ENCODE results near the gene STAMBP.

STAMBP gene

DNA sequence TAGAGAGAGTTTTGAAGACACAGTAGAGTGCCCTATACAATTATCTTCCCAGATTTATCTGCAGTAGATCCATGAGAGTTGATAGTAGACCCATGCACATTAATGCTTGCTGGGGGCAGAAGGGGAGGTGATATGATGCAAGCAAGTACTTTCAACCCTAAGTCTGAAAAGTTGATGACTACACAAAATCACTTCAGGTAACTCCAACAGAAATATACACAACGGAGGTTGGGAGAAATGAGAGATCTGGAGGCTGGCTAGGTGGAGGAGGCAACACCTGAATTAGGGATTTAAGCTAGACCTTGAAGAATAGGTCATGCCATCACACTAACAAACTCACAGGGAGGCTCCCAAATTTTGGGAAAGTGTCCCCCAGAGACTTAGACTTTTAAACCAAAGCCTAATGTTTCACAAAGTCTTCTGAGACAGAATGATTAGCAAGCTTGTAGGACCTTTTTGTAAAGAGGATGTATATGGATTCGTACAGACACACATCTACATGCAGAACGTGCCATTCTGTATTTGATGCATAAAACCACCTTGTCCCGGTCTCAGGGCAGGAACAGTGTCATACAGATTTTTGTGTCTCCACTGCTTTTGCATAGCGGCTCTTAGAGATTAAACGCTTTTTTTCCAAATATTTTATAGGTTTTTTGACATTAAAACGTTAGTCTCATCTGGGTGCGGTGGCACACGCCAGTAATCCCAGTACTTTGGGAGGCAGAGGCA lies 937 bp upstream of the STAMBP start:
- Histone ChIP-seq H3K9ac (ENCODE audit: insufficient read length) (no peak overlapping the region), H3K9me3 (ENCODE audit: low read depth, low read length) (no peaks in the 10 kb centered on the region), H3K4me3 (peak overlapping the region; percentile 87), H3K27ac (no peak overlapping the region), H3K36me3 (ENCODE audit: insufficient read depth, low read length) (peaks cover 21% of the 10 kb centered on the region)
- DNase-seq (ENCODE audit: low read depth, low spot score): no peak
- TF ChIP-seq POLR2AphosphoS5 (IDR thresholded peaks at IDR 0.05; ENCODE audit: borderline replicate concordance, low read depth, low read length): no peak
- no peak for TF ChIP-seq EZH2 (IDR thresholded peaks at IDR 0.05)
- no peak for TF ChIP-seq FOXP2 (optimal IDR thresholded peaks at IDR 0.05; ENCODE audit: control extremely low read depth, extremely low read length, insufficient read depth)

DNA sequence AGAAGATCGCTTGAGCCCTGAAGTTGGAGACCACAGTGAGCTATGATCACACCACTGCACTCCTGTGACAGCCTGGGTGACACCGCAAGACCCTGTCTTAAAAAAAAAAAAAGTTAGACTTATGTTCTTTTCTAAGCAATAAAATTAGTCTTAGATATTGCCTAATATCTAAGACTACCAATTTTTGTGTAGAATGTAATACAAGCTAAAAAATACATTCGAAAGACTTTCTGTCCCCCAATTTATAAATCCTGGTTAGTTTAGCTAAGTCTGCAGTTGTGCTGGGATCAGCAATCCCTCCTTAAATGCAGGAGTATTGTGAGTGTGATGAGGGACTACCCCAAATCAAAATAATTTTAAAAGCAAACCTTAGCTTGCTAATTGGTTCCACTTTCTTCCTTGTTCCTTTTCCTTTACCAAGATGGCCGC lies 358 bp upstream of the STAMBP start:
- TF ChIP-seq POLR2AphosphoS5 (IDR thresholded peaks at IDR 0.05; ENCODE audit: borderline replicate concordance, low read depth, low read length) (no peak), EZH2 (IDR thresholded peaks at IDR 0.05) (no peak), FOXP2 (optimal IDR thresholded peaks at IDR 0.05; ENCODE audit: control extremely low read depth, extremely low read length, insufficient read depth) (no peak)
- H3K4me3 ChIP-seq: peak overlapping the region; percentile 87
- H3K9me3 ChIP-seq (ENCODE audit: low read depth, low read length): no peaks in the 10 kb centered on the region
- H3K36me3 ChIP-seq (ENCODE audit: insufficient read depth, low read length): peaks cover 27% of the 10 kb centered on the region
- H3K27ac ChIP-seq: peak overlapping the region; percentile 68; the same call in 1 of the 2 replicates
- no peak for DNase-seq (ENCODE audit: low read depth, low spot score)
- H3K9ac ChIP-seq (ENCODE audit: insufficient read length): peak overlapping the region; percentile 46

DNA sequence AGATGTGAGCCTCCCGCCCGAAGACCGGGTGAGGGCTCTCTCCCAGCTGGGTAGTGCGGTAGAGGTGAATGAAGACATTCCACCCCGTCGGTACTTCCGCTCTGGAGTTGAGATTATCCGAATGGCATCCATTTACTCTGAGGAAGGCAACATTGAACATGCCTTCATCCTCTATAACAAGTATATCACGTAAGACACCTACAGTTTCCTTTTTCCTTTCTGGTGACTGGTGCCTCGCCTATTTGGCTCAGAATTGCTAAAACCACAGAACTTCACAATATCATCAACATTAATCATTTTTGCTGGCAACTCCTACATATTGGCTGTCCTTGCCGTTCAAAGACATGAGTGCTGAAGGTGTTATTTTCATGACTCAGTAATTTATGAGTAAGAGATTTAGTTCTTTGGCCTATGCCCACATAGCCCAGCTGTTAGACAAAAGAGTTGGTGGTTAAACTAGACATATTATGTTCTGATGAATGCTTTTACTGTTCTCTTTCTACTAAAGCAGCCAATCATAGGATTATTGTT lies 2.2 kb downstream of the STAMBP start:
- no peak overlapping the region for H3K27ac ChIP-seq
- DNase-seq (ENCODE audit: low read depth, low spot score): no peak

DNA sequence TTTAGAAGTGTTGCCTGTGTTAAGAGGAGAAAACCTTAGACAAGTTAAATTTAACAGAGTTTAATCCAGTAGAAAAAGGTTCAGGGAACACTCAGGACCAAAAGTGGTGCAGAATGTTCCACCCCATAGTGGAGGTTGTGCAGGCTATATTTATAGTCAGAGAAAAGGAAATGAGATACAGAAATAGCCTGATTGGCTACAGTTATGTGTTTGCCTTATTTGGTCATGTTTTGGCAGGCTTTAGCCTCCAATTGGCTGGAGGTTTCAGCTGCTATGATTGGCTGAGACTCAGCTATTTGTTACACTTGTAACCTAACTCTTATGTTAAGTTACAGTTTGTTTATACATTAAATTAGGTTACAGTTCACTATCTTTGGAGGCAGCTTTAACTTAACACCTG lies 4.2 kb downstream of the STAMBP start:
- DNase-seq (ENCODE audit: low read depth, low spot score): no peak
- Histone ChIP-seq H3K9me3 (ENCODE audit: low read depth, low read length) (no peaks in the 10 kb centered on the region), H3K9ac (ENCODE audit: insufficient read length) (no peak overlapping the region), H3K27ac (peak overlapping the region; percentile 82), H3K36me3 (ENCODE audit: insufficient read depth, low read length) (peaks cover 40% of the 10 kb centered on the region), H3K4me3 (no peak overlapping the region)
- TF ChIP-seq FOXP2 (optimal IDR thresholded peaks at IDR 0.05; ENCODE audit: control extremely low read depth, extremely low read length, insufficient read depth) (no peak), EZH2 (IDR thresholded peaks at IDR 0.05) (no peak)

More for the DNA sequence above, 2.2 kb downstream of the STAMBP start:
- H3K9ac ChIP-seq (ENCODE audit: insufficient read length): no peak overlapping the region
- no peaks in the 10 kb centered on the region for H3K9me3 ChIP-seq (ENCODE audit: low read depth, low read length)
- H3K36me3 ChIP-seq (ENCODE audit: insufficient read depth, low read length): peaks cover 40% of the 10 kb centered on the region
- TF ChIP-seq POLR2AphosphoS5 (IDR thresholded peaks at IDR 0.05; ENCODE audit: borderline replicate concordance, low read depth, low read length): no peak
- TF ChIP-seq FOXP2 (optimal IDR thresholded peaks at IDR 0.05; ENCODE audit: control extremely low read depth, extremely low read length, insufficient read depth): no peak
- no peak overlapping the region for H3K4me3 ChIP-seq

DNA sequence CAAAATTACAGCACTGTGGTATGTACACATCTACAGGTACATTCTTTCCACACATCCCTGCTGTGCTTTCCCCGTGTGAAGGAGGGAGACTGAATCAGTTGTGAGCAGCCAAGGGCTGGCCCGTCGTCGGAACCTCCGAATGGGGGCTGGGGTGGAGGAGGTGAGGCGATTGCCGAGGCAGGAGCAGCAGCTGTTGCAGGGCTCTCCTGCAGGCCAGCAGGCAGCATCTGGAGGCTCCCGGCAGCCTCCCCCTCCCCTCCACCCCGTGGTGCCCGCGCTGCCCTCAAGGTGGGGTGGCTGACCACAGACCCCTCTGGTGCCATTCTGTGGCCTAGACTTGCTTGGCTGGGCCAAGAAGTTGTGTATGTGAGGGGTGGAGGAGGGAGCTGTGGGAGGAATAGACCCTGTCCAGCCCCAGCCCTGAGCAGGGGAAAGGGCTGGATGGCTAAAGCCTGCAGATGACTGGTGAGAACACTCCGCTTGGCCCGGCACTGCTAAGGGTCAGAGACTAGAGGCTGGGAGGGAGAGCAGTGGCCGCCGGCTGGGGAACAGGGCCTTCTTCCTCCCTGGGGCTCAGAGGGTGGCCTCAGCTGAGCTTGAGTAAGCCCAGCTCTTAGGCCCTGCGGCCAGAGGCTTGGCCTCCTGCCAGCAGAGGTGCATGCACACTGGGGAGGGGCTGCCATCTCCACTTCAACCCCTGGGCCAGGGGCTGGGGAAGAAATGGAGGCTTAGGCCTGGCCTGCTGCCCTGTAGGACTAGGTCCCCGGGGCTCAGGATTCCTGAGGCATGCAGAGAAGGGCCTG lies 7.6 kb downstream of the STAMBP start:
- Histone ChIP-seq H3K4me3 (no peak overlapping the region), H3K36me3 (ENCODE audit: insufficient read depth, low read length) (peaks cover 51% of the 10 kb centered on the region), H3K9me3 (ENCODE audit: low read depth, low read length) (no peaks in the 10 kb centered on the region), H3K9ac (ENCODE audit: insufficient read length) (no peak overlapping the region), H3K27ac (no peak overlapping the region)
- TF ChIP-seq POLR2AphosphoS5 (IDR thresholded peaks at IDR 0.05; ENCODE audit: borderline replicate concordance, low read depth, low read length): no peak
- TF ChIP-seq EZH2 (IDR thresholded peaks at IDR 0.05): no peak
- TF ChIP-seq FOXP2 (optimal IDR thresholded peaks at IDR 0.05; ENCODE audit: control extremely low read depth, extremely low read length, insufficient read depth): no peak
- no peak for DNase-seq (ENCODE audit: low read depth, low spot score)

DNA sequence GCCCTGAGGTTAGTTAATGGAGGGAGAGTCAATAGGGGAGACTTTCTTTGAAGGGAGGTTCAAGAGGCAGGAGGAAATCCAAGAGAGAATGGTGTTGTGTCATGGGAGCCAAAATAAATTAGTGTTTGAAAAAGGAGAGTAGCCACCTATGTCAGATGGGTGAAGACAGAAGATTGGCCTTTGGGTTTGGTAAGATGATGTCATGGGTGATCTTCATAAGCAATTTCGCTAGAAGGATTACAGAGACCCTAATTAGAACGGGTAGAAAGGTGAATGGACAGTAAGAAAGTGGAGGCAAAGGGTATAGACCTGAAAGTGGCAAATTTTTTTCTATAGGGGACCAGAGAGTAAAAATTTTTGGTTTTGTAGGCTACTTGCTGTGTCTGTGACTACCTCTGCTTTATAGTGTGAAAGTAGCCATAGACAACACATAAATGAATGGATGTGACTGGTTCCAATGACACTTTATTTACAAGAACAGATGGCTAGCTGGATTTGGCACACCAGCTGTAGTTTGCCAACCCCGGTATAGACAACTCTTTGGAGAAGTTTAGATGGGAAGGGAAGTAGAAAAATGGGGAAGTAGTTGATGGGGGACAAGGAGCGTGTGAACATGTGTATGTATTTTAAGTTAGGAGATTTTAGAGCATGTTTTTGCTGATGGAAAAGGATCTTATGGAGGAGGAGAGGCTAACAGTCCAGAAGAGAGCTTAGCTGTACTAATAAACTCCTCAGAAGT lies 9.3 kb downstream of the STAMBP start:
- H3K4me3 ChIP-seq: no peak overlapping the region
- H3K36me3 ChIP-seq (ENCODE audit: insufficient read depth, low read length): peaks cover 40% of the 10 kb centered on the region
- no peaks in the 10 kb centered on the region for H3K9me3 ChIP-seq (ENCODE audit: low read depth, low read length)
- TF ChIP-seq POLR2AphosphoS5 (IDR thresholded peaks at IDR 0.05; ENCODE audit: borderline replicate concordance, low read depth, low read length) (no peak), EZH2 (IDR thresholded peaks at IDR 0.05) (no peak), FOXP2 (optimal IDR thresholded peaks at IDR 0.05; ENCODE audit: control extremely low read depth, extremely low read length, insufficient read depth) (no peak)
- H3K27ac ChIP-seq: no peak overlapping the region
- DNase-seq (ENCODE audit: low read depth, low spot score): no peak
- H3K9ac ChIP-seq (ENCODE audit: insufficient read length): no peak overlapping the region

DNA sequence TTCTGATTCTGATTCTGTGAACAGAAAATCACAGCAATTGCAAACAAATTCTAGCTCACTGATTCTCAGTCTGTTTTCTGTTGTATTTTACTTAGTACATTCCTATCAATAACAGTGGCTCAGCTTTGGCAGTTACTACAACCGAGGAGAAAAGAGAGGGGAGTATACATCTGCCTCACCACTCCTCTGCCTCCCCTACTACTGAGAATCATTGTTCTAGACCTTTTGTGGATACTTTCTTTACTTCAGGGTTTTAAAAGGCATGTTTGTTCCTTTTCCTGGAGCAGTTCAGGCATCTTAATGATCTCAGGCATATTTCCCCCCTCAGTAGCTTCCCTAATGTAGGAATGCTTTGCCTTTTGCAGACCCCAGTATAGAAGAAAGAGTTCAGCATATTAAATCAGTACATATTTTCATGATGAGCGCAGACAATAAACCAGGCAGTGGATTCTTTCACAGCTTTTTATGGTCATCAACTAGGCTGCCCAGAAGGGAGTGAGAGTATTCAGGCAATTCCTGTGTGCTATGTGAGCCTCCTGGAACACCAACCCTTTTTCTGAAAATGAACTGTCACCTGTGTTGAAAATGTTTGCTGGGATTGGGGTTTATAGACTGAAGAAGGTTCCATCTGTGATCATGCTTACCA lies 10.3 kb downstream of the STAMBP start:
- Histone ChIP-seq H3K27ac (no peak overlapping the region), H3K4me3 (no peak overlapping the region), H3K36me3 (ENCODE audit: insufficient read depth, low read length) (peaks cover 37% of the 10 kb centered on the region), H3K9ac (ENCODE audit: insufficient read length) (peak overlapping the region; percentile 3), H3K9me3 (ENCODE audit: low read depth, low read length) (no peaks in the 10 kb centered on the region)
- no peak for TF ChIP-seq POLR2AphosphoS5 (IDR thresholded peaks at IDR 0.05; ENCODE audit: borderline replicate concordance, low read depth, low read length)
- TF ChIP-seq EZH2 (IDR thresholded peaks at IDR 0.05): no peak
- TF ChIP-seq FOXP2 (optimal IDR thresholded peaks at IDR 0.05; ENCODE audit: control extremely low read depth, extremely low read length, insufficient read depth): no peak
- no peak for DNase-seq (ENCODE audit: low read depth, low spot score)
